ENCODE results near the gene FAM13A. TPM values are rescaled to one million over a fixed set of nuclear protein-coding genes. Genes with fewer than 3 reads are reported as not detected.

Gene FAM13A
- total and polyA plus RNA-seq, 2 experiments from 2014 or later: 19.3 to 44.2 TPM

DNA sequence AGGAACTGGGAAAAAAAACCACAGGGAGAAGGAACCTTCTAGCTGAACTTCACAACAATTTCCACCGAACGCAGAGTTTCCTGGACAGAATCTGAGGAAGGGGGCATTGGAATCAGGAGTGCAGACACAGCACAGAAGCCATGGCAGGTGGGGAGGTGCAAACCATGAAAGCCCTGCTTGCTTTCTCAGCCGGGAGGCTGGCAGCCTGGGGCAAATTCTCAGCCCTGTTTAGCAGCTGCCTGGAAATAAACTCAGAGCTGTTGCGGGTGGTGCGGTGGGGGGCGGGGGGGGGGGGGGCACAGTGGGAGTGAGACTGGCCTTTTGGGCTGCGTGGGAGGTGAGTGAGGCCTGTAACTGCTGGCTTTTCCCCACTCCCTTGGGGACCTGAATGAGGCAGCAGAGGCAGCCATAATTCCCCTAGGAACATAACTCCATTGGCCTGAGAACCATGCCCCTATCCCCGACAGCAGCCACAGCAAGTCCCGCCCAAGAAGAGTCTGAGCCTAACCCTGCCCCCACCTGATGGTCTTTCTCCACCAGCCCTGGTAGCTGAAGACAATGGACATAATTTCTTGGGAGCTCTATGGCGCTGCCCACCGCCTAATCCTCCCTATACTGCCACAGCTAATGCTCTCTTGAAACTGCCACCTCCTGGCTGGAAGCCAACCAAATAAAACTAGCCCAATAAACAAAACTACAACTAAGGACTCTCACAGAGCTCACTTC, 176.3 kb downstream of the FAM13A start:
- Histone ChIP-seq H3K4me3 (no peak overlapping the region), H3K4me1 (ENCODE audit: insufficient read depth) (peaks cover 21% of the 10 kb centered on the region), H3K79me2 (peaks cover 8% of the 10 kb centered on the region), H3K9me3 (ENCODE audit: low read depth) (no peaks in the 10 kb centered on the region), H3K9me2 (replicated peaks; ENCODE audit: insufficient read depth) (no peaks in the 10 kb centered on the region), H3K4me2 (no peak overlapping the region), H3K27ac (peak overlapping the region; percentile 24), H2AFZ (no peak overlapping the region), H3K27me3 (no peaks in the 10 kb centered on the region), H3K36me3 (replicated peaks; ENCODE audit: insufficient read depth, low read depth) (no peaks in the 10 kb centered on the region), H4K20me1 (ENCODE audit: insufficient read depth, poor library complexity, severe bottlenecking) (no peaks in the 10 kb centered on the region)
- TF ChIP-seq, protein P1, sequence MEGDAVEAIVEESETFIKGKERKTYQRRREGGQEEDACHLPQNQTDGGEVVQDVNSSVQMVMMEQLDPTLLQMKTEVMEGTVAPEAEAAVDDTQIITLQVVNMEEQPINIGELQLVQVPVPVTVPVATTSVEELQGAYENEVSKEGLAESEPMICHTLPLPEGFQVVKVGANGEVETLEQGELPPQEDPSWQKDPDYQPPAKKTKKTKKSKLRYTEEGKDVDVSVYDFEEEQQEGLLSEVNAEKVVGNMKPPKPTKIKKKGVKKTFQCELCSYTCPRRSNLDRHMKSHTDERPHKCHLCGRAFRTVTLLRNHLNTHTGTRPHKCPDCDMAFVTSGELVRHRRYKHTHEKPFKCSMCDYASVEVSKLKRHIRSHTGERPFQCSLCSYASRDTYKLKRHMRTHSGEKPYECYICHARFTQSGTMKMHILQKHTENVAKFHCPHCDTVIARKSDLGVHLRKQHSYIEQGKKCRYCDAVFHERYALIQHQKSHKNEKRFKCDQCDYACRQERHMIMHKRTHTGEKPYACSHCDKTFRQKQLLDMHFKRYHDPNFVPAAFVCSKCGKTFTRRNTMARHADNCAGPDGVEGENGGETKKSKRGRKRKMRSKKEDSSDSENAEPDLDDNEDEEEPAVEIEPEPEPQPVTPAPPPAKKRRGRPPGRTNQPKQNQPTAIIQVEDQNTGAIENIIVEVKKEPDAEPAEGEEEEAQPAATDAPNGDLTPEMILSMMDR (IDR thresholded peaks at IDR 0.05; ENCODE audit: poor library complexity): no peak
- TF ChIP-seq EZH2phosphoT487 (IDR thresholded peaks at IDR 0.05; ENCODE audit: low read depth, severe bottlenecking, unreplicated experiment) (no peak), EZH2 (IDR thresholded peaks at IDR 0.05; ENCODE audit: borderline replicate concordance) (no peak)
- DNase-seq (ENCODE audit: low spot score): no peak
- 72% methylated on average over 9 of the region's 11 CpGs for WGBS (ENCODE audit: low lambda C conversion rate, missing lambda C conversion rate)

- Histone ChIP-seq H3K4me2 (no peak overlapping the region), H3K27ac (peak overlapping the region; percentile 24), H3K4me3 (no peak overlapping the region), H3K27me3 (no peaks in the 10 kb centered on the region), H3K4me1 (ENCODE audit: insufficient read depth) (peaks cover 21% of the 10 kb centered on the region), H3K9me3 (ENCODE audit: low read depth) (no peaks in the 10 kb centered on the region), H3K9me2 (replicated peaks; ENCODE audit: insufficient read depth) (no peaks in the 10 kb centered on the region), H2AFZ (no peak overlapping the region), H3K79me2 (peaks cover 8% of the 10 kb centered on the region), H4K20me1 (ENCODE audit: insufficient read depth, poor library complexity, severe bottlenecking) (no peaks in the 10 kb centered on the region), H3K36me3 (replicated peaks; ENCODE audit: insufficient read depth, low read depth) (no peaks in the 10 kb centered on the region)
- no peak for DNase-seq (ENCODE audit: low spot score)
- 92% methylated on average over 4 of the region's 4 CpGs for WGBS (ENCODE audit: low lambda C conversion rate, missing lambda C conversion rate)
- TF ChIP-seq EZH2 (IDR thresholded peaks at IDR 0.05; ENCODE audit: borderline replicate concordance) (no peak), EZH2phosphoT487 (IDR thresholded peaks at IDR 0.05; ENCODE audit: low read depth, severe bottlenecking, unreplicated experiment) (no peak)
- TF ChIP-seq, protein P1 (IDR thresholded peaks at IDR 0.05; ENCODE audit: poor library complexity): no peak
These were observed 177.0 kb downstream of the FAM13A start for GRCh38 chr4:88879991-88880390.

DNA sequence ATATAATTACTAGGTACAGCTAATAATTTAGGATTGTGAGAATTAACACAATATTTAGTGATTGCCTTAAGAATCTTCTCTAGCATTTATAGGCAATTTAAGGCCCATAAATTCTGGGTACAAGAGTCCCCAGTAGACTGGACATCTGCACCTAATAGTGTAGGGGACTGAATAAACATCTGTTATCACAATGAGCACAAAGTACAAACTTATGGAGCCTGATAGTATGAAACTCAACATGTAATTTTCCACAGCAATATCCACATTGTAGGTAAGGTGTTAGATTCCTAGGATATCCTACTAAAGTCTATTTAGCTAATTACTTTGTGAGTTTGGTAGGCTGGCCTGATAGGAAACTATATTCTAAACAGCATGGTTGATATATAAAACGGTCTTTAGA, 178.3 kb downstream of the FAM13A start:
- H3K4me2 ChIP-seq: peak overlapping the region; percentile 31
- no peak for DNase-seq (ENCODE audit: low spot score)
- H3K36me3 ChIP-seq (replicated peaks; ENCODE audit: insufficient read depth, low read depth): no peaks in the 10 kb centered on the region
- 69% methylated on average over 1 of the region's 1 CpG for WGBS (ENCODE audit: low lambda C conversion rate, missing lambda C conversion rate)
- H3K27ac ChIP-seq: peak overlapping the region; percentile 20
- peaks cover 21% of the 10 kb centered on the region for H3K4me1 ChIP-seq (ENCODE audit: insufficient read depth)
- TF ChIP-seq EZH2 (IDR thresholded peaks at IDR 0.05; ENCODE audit: borderline replicate concordance) (no peak), EZH2phosphoT487 (IDR thresholded peaks at IDR 0.05; ENCODE audit: low read depth, severe bottlenecking, unreplicated experiment) (no peak)
- TF ChIP-seq, protein P1 (IDR thresholded peaks at IDR 0.05; ENCODE audit: poor library complexity): no peak
- no peak overlapping the region for H3K4me3 ChIP-seq
- H2AFZ ChIP-seq: no peak overlapping the region
- H3K79me2 ChIP-seq: peaks cover 4% of the 10 kb centered on the region
- H3K27me3 ChIP-seq: no peaks in the 10 kb centered on the region
- H3K9me3 ChIP-seq (ENCODE audit: low read depth): no peaks in the 10 kb centered on the region
- H4K20me1 ChIP-seq (ENCODE audit: insufficient read depth, poor library complexity, severe bottlenecking): no peaks in the 10 kb centered on the region
- H3K9me2 ChIP-seq (replicated peaks; ENCODE audit: insufficient read depth): no peaks in the 10 kb centered on the region

Data from hepatocyte (in vitro differentiated cells).